Body of pancreas (tissue), 4 donors: ENCODE results near the gene CBS.

Experiments used
- CTCF ChIP-seq, 7 experiments: fragments of 450-650 bp in 4 of 7; fragments of 200-600 bp in 3 of 7; sonication (generic) in 3 of 7; IDR thresholded peaks; one replicate each; pipeline ENCODE4 v1.5.1; 2016 to 2019; ENCODE audit warnings: antibody characterized with exemption in 7 of 7
- POLR2A ChIP-seq, 3 donors: fragments of 450-650 bp; IDR thresholded peaks; one replicate each; pipeline ENCODE4 v1.6.1; 2016; ENCODE audit warnings: antibody characterized with exemption in 3 of 3, mild to moderate bottlenecking in 2 of 3

GRCh38 chr21:43004926-43005325 lies 70.7 kb downstream of the CBS start:
- TF ChIP-seq CTCF (IDR thresholded peaks at IDR 0.05) (no peak), POLR2A (IDR thresholded peaks at IDR 0.05) (no peak)
